NCI-H2227 treated with DMSO at 0.1 percent for 48 hours (cell line): ENCODE measurements around the gene RBM19.
"Not testable (repeated sequence)": the region's sequence is repeated elsewhere in the genome, so short reads cannot be mapped to it uniquely, and the experiment has no call there.

Source experiments
- DNase-seq: peaks from one replicate; lab custom pipeline; 2025; lab: John Stamatoyannopoulos, UW

RBM19 gene

GRCh38 chr12:113905829-113906228 is 60.3 kb downstream of the RBM19 start:
- no peak for DNase-seq

GRCh38 chr12:113903381-113903863 is 62.7 kb downstream of the RBM19 start:
- no peak for DNase-seq

- not testable (repeated sequence) for DNase-seq
These were observed 64.8 kb downstream of the RBM19 start for GRCh38 chr12:113901319-113901718.

- no peak for DNase-seq
These were observed 65.4 kb downstream of the RBM19 start for GRCh38 chr12:113900716-113901115.

GRCh38 chr12:113899561-113900471 is 66.3 kb downstream of the RBM19 start:
- peak; percentile 39 for DNase-seq

GRCh38 chr12:113899042-113899560 is 67.0 kb downstream of the RBM19 start:
- DNase-seq: no peak

GRCh38 chr12:113898466-113898865 is 67.7 kb downstream of the RBM19 start:
- no peak for DNase-seq

GRCh38 chr12:113897406-113897805 is 68.7 kb downstream of the RBM19 start:
- no peak for DNase-seq

GRCh38 chr12:113896841-113897240 is 69.3 kb downstream of the RBM19 start:
- DNase-seq: no peak

- no peak for DNase-seq
These were observed 69.9 kb downstream of the RBM19 start for GRCh38 chr12:113896194-113896593.

GRCh38 chr12:113895176-113895575 is 70.9 kb downstream of the RBM19 start:
- DNase-seq: no peak

GRCh38 chr12:113894697-113895096 is 71.4 kb downstream of the RBM19 start:
- DNase-seq: no peak

- no peak for DNase-seq
These were observed 72.9 kb downstream of the RBM19 start for GRCh38 chr12:113893221-113893620.

- DNase-seq: no peak
These were observed 73.6 kb downstream of the RBM19 start for GRCh38 chr12:113892556-113892955.

GRCh38 chr12:113891739-113892520 is 74.2 kb downstream of the RBM19 start:
- no peak for DNase-seq

- no peak for DNase-seq
These were observed 74.9 kb downstream of the RBM19 start for GRCh38 chr12:113891167-113891692.

- DNase-seq: no peak
These were observed 76.1 kb downstream of the RBM19 start for GRCh38 chr12:113889891-113890581.

GRCh38 chr12:113889076-113889475 is 77.0 kb downstream of the RBM19 start:
- no peak for DNase-seq

GRCh38 chr12:113888435-113888834 is 77.7 kb downstream of the RBM19 start:
- no peak for DNase-seq

- DNase-seq: no peak
These were observed 78.2 kb downstream of the RBM19 start for GRCh38 chr12:113887906-113888305.

GRCh38 chr12:113886721-113887120 is 79.4 kb downstream of the RBM19 start:
- DNase-seq: no peak

GRCh38 chr12:113884392-113884791 is 81.7 kb downstream of the RBM19 start:
- DNase-seq: no peak
